IMR-90 (cell line): ENCODE results near the gene HSP90AA1. TPM values are rescaled to one million over a fixed set of nuclear protein-coding genes. Genes with fewer than 3 reads are reported as not detected.

ENCODE experiments used
- ATAC-seq: fragments of 200-7000 bp; cut with Tn5 transposase; 2 replicates; pipeline ENCODE4 v1.9.1; 2020; ENCODE audit warnings: low read depth, mild to moderate bottlenecking, moderate library complexity
- BruUV-seq: library from RNA; stranded (reverse); fragments of 400-500 nt; replicated peaks from 2 replicates; lab custom pipeline; 2021; lab: Mats Ljungman, UMichigan
- CTCF ChIA-PET: fragments of 300-600 bp; formaldehyde crosslinking; extraction: SDS; loops from one replicate; lab custom pipeline; 2021; ENCODE audit warnings: antibody characterized with exemption; lab: Yijun Ruan, JAX
- POLR2A ChIA-PET: fragments of 300-600 bp; sonication (Branson Sonifier 250); formaldehyde crosslinking; loops from one replicate; lab custom pipeline; 2022; ENCODE audit warnings: antibody characterized with exemption; ENCODE audit not compliant: unreplicated experiment; lab: Charles Lee
- DNase-seq: peaks from one replicate; pipeline ENCODE4 v3.0.0; 2013
- H2AFZ ChIP-seq: replicated peaks from 2 replicates; pipeline ENCODE3; 2013; ENCODE audit warnings: low read length, mild to moderate bottlenecking; ENCODE audit not compliant: poor library complexity
- H2AK5ac ChIP-seq: 2 replicates; pipeline ENCODE4 v1.6.1; 2013; ENCODE audit warnings: low read depth, low read length, inconsistent platforms
- H2AK9ac ChIP-seq: replicated peaks from 2 replicates; pipeline ENCODE3; 2013; ENCODE audit warnings: mild to moderate bottlenecking, low read depth, low read length, moderate library complexity; ENCODE audit not compliant: poor library complexity
- H2BK120ac ChIP-seq: 2 replicates; pipeline ENCODE4 v1.6.1; 2013; ENCODE audit warnings: low read depth, low read length, inconsistent platforms
- H2BK15ac ChIP-seq: 3 replicates; pipeline ENCODE4 v1.6.1; 2013; ENCODE audit warnings: low read depth, low read length, inconsistent platforms
- H2BK20ac ChIP-seq: 2 replicates; pipeline ENCODE4 v1.6.1; 2013; ENCODE audit warnings: low read depth, mild to moderate bottlenecking, inconsistent platforms, low read length, moderate library complexity
- H2BK5ac ChIP-seq: 2 replicates; pipeline ENCODE4 v1.6.1; 2013; ENCODE audit warnings: mild to moderate bottlenecking, low read depth, low read length, inconsistent platforms; ENCODE audit not compliant: poor library complexity, severe bottlenecking
- H3K14ac ChIP-seq: replicated peaks from 2 replicates; pipeline ENCODE4 v1.6.1; 2013; ENCODE audit warnings: low read depth, low read length, inconsistent platforms
- H3K18ac ChIP-seq: 2 replicates; pipeline ENCODE4 v1.6.1; 2013; ENCODE audit warnings: low read depth, low read length, control low read depth
- H3K23ac ChIP-seq: 2 replicates; pipeline ENCODE4 v1.6.1; 2013; ENCODE audit warnings: low read depth, low read length, inconsistent platforms
- H3K27ac ChIP-seq: 2 replicates; pipeline ENCODE4 v1.5.1; 2013; ENCODE audit warnings: mild to moderate bottlenecking, control low read depth, low read length; ENCODE audit not compliant: insufficient read depth
- H3K27me3 ChIP-seq: 2 replicates; pipeline ENCODE4 v1.6.1; 2013; ENCODE audit warnings: low read length; ENCODE audit not compliant: control insufficient read depth, insufficient read depth
- H3K36me3 ChIP-seq: 2 replicates; pipeline ENCODE4 v1.6.1; 2013; ENCODE audit warnings: low read length, mixed read lengths; ENCODE audit not compliant: control insufficient read depth, insufficient read depth
- H3K4ac ChIP-seq: 2 replicates; pipeline ENCODE4 v1.6.1; 2013; ENCODE audit warnings: low read depth, low read length, inconsistent platforms
- H3K4me1 ChIP-seq: 2 replicates; pipeline ENCODE4 v1.6.1; 2013; ENCODE audit warnings: low read length, mixed read lengths; ENCODE audit not compliant: control insufficient read depth, insufficient read depth
- H3K4me2 ChIP-seq: 2 replicates; pipeline ENCODE4 v1.6.1; 2013; ENCODE audit warnings: low read depth, mild to moderate bottlenecking, control low read depth, low read length, moderate library complexity
- H3K4me3 ChIP-seq: 2 replicates; pipeline ENCODE4 v1.5.1; 2013; ENCODE audit warnings: low read depth, mild to moderate bottlenecking, control low read depth, low read length, moderate library complexity; ENCODE audit not compliant: insufficient read depth
- H3K56ac ChIP-seq: 2 replicates; pipeline ENCODE4 v1.6.1; 2013; ENCODE audit warnings: low read length, inconsistent platforms; ENCODE audit not compliant: insufficient read depth; ENCODE audit errors: extremely low read depth
- H3K79me1 ChIP-seq, 2 experiments: 2 replicates each; pipeline ENCODE4 v1.6.1; 2013; ENCODE audit warnings: low read length in 2 of 2, inconsistent platforms in 1 of 2, low read depth in 1 of 2
- H3K9ac ChIP-seq: 2 replicates; pipeline ENCODE4 v1.6.1; 2013; ENCODE audit warnings: low read depth, low read length, control low read depth
- H3K9me1 ChIP-seq: 2 replicates; pipeline ENCODE4 v1.6.1; 2013; ENCODE audit warnings: low read length, inconsistent platforms; ENCODE audit not compliant: insufficient read depth
- H3K9me3 ChIP-seq: 2 replicates; pipeline ENCODE4 v1.6.1; 2013; ENCODE audit warnings: low read length; ENCODE audit not compliant: control insufficient read depth, insufficient read depth
- H4K20me1 ChIP-seq: 2 replicates; pipeline ENCODE4 v1.6.1; 2013; ENCODE audit warnings: low read length, inconsistent platforms; ENCODE audit not compliant: insufficient read depth
- H4K5ac ChIP-seq: 2 replicates; pipeline ENCODE4 v1.6.1; 2013; ENCODE audit warnings: mild to moderate bottlenecking, low read depth, low read length, control low read depth
- H4K8ac ChIP-seq, 2 experiments: 2 replicates each; pipeline ENCODE4 v1.6.1; 2013; ENCODE audit warnings: low read depth in 2 of 2, low read length in 2 of 2, control low read depth in 1 of 2, inconsistent platforms in 1 of 2
- H4K91ac ChIP-seq: 2 replicates; pipeline ENCODE4 v1.6.1; 2013; ENCODE audit warnings: low read depth, low read length, inconsistent platforms; ENCODE audit not compliant: insufficient read depth
- CEBPB ChIP-seq: IDR thresholded peaks from 2 replicates; pipeline ENCODE4 v1.6.1; 2012; ENCODE audit warnings: low read depth, low read length, improper control_type of control experiment
- CHD1 ChIP-seq: IDR thresholded peaks from 2 replicates; pipeline ENCODE4 v1.6.1; 2012; ENCODE audit warnings: low read depth, low read length, improper control_type of control experiment
- CTCF ChIP-seq: conservative IDR thresholded peaks from 2 replicates; pipeline ENCODE4 v1.5.1; 2012; ENCODE audit warnings: mild to moderate bottlenecking, low read depth, low read length, improper control_type of control experiment
- ELK1 ChIP-seq: fragments of 150-350 bp; IDR thresholded peaks from 2 replicates; pipeline ENCODE4 v1.6.1; 2016; ENCODE audit warnings: low read depth, mild to moderate bottlenecking, low read length, moderate library complexity, borderline replicate concordance
- FOS ChIP-seq: fragments of 150-350 bp; IDR thresholded peaks from 2 replicates; pipeline ENCODE4 v1.6.1; 2016; ENCODE audit warnings: low read depth, low read length
- MAFK ChIP-seq: IDR thresholded peaks from 2 replicates; pipeline ENCODE4 v1.6.1; 2012; ENCODE audit warnings: low read depth, low read length, improper control_type of control experiment
- MAZ ChIP-seq: IDR thresholded peaks from 2 replicates; pipeline ENCODE4 v1.6.1; 2012; ENCODE audit warnings: low read depth, mild to moderate bottlenecking, low read length, improper control_type of control experiment, moderate library complexity, borderline replicate concordance
- MXI1 ChIP-seq: IDR thresholded peaks from 2 replicates; pipeline ENCODE4 v1.6.1; 2012; ENCODE audit warnings: low read depth, mild to moderate bottlenecking, low read length, moderate library complexity, borderline replicate concordance
- NFE2L2 ChIP-seq: fragments of 150-350 bp; IDR thresholded peaks from 2 replicates; pipeline ENCODE4 v1.6.1; 2016; ENCODE audit warnings: low read depth, mild to moderate bottlenecking, low read length
- RAD21 ChIP-seq: IDR thresholded peaks from 2 replicates; pipeline ENCODE4 v1.6.1; 2012; ENCODE audit warnings: low read length, improper control_type of control experiment
- RCOR1 ChIP-seq: IDR thresholded peaks from 2 replicates; pipeline ENCODE4 v1.6.1; 2012; ENCODE audit warnings: mild to moderate bottlenecking, low read length, improper control_type of control experiment; ENCODE audit not compliant: insufficient replicate concordance
- RFX5 ChIP-seq: IDR thresholded peaks from 2 replicates; pipeline ENCODE4 v1.8.0; 2012; ENCODE audit warnings: low read depth, mild to moderate bottlenecking, low read length, moderate library complexity
- SMC3 ChIP-seq: fragments of 150-350 bp; IDR thresholded peaks from 2 replicates; pipeline ENCODE4 v1.6.1; 2016; ENCODE audit warnings: low read depth, mild to moderate bottlenecking, antibody characterized with exemption, low read length, moderate library complexity
- USF2 ChIP-seq: fragments of 150-350 bp; IDR thresholded peaks from 2 replicates; pipeline ENCODE4 v1.6.1; 2017; ENCODE audit warnings: mild to moderate bottlenecking, antibody characterized with exemption, low read length, low read depth
- WGBS, 2 experiments: methylation state at CpG; one replicate each; pipeline versions ENCODE4 v1.1.5 to v1.1.7; 2013; ENCODE audit warnings: missing lambda C conversion rate in 2 of 2; ENCODE audit not compliant: insufficient read length in 1 of 2; ENCODE audit errors: extremely low coverage in 2 of 2; 5-methylcytosine and 5-hydroxymethylcytosine counted together
- dilution Hi-C: fragments of 300-500 bp; cut with HindIII; formaldehyde crosslinking; loops from one replicate; pipeline ENCODE4 v1.14.3; 2018; ENCODE audit warnings: low sequenced_read_pairs; ENCODE audit not compliant: unreplicated experiment
- in situ Hi-C: fragments of 300-500 bp; cut with MboI; formaldehyde crosslinking; loops from 3 replicates; pipeline ENCODE4 v1.14.3; 2019; ENCODE audit warnings: low sequenced_read_pairs, inconsistent platforms, mixed read lengths
- intact Hi-C: fragments of 100-400 bp; cut with micrococcal nuclease; formaldehyde crosslinking; loops from 2 replicates; pipeline ENCODE4 v1.10.0; 2022
- polyA plus RNA-seq, 3 experiments: library from polyadenylated mRNA; depleted of rRNA; stranded (reverse); fragments of >200 nt; gene quantifications; 2 replicates each; pipeline ENCODE4 v1.2.3, GENCODE V29; 2012; ENCODE audit warnings: low replicate concordance in 1 of 3
- total RNA-seq: library from RNA; depleted of rRNA; stranded (reverse); fragments of >200 nt; gene quantifications from 2 replicates; pipeline ENCODE4 v1.2.3, GENCODE V29; 2012

The HSP90AA1 gene
- total and polyA plus RNA-seq, 2 of the 4 experiments (the other 2 are of a cell fraction) = 535 to 578 TPM

- H2BK120ac ChIP-seq = no peak overlapping the region
- no TSS peak for BruUV-seq
- in situ Hi-C loops = loop anchor here (25.0 kb wide), 1 partner anchor 219 kb away; the partner anchor contains the start of genes MOK and ZNF839
- H2AFZ ChIP-seq = no peak overlapping the region
- no peak overlapping the region for H3K18ac ChIP-seq
- H4K8ac ChIP-seq = no peak overlapping the region
- WGBS, 2 experiments = 70% methylated on average over 2 of the region's 10 CpGs; no CpG with 5 or more reads in 1 of the 2 experiments
- no peak overlapping the region for H3K4ac ChIP-seq
- no peak overlapping the region for H4K5ac ChIP-seq
- H2BK15ac ChIP-seq = no peak overlapping the region
- TF ChIP-seq CHD1 (no peak), NFE2L2 (no peak), RFX5 (no peak), MAZ (no peak), SMC3 (no peak), CEBPB (no peak), MXI1 (no peak), ELK1 (no peak), MAFK (no peak), CTCF (no peak), FOS (no peak), USF2 (no peak), RCOR1 (no peak), RAD21 (no peak)
- ChIA-PET POLR2A (no interaction called here), CTCF (interaction anchor here (0.7 kb wide), 1 partner anchor 130 kb away, joined by 5 read pairs; no protein-coding TSS in a partner anchor)
- H2BK5ac ChIP-seq = no peak overlapping the region
- intact Hi-C loops = no loop called here
- no peak overlapping the region for H3K4me2 ChIP-seq
- H3K27me3 ChIP-seq = no peaks in the 10 kb centered on the region
- H4K20me1 ChIP-seq = no peaks in the 10 kb centered on the region
- H3K4me1 ChIP-seq = peaks cover 17% of the 10 kb centered on the region
- ATAC-seq = no peak
- no peak overlapping the region for H3K23ac ChIP-seq
- H3K79me1 ChIP-seq = peaks cover 6 to 7% of the 10 kb centered on the region in 2 experiments
- no peak overlapping the region for H3K9ac ChIP-seq
- peaks cover 6% of the 10 kb centered on the region; the same call in 1 of the 2 replicates for H3K9me1 ChIP-seq
- H2AK9ac ChIP-seq = no peak overlapping the region
- no peak overlapping the region for H4K91ac ChIP-seq
- H2BK20ac ChIP-seq = no peak overlapping the region
- dilution Hi-C loops = no loop called here
- H3K56ac ChIP-seq = no peak overlapping the region
- no peak for DNase-seq
- no peak overlapping the region for H2AK5ac ChIP-seq
- no peak overlapping the region for H3K14ac ChIP-seq
- no peaks in the 10 kb centered on the region for H3K36me3 ChIP-seq
- H3K4me3 ChIP-seq = no peak overlapping the region
- no peaks in the 10 kb centered on the region for H3K9me3 ChIP-seq
- no peak overlapping the region for H3K27ac ChIP-seq
Observed at GRCh38 chr14:102092806-102093205, 6.0 kb upstream of the HSP90AA1 start.
